ENCODE results near the gene COX7B.

Gene COX7B

DNA sequence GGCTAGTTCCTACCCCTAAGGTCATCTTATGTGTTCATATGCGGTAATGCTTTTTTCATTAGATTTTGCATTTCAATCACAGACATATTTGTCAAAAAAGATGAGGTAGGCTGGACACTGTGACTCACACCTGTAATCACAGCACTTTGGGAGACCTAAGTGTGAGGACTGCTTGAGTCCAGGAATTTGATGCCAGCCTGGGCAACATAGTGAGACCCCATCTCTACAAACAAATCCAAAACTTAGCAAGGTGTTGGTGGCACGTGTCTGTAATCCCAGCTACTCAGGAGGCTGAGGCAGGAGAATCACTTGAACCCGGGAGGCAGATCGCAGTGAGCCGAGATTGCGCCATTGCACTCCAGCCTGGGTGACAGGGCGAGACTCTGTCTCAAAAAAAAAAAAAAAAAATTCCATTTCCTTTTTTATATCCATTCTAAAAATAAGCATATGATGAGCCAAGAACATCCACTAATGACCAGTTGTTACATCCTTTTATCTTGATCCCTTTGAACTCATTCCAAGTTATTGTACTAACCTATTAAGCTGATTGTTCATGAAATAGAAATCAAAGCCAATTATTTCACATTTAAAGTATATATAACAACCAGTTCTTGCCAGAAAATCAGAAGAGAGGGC lies 46.8 kb downstream of the COX7B start:
- no peak for DNase-seq

DNA sequence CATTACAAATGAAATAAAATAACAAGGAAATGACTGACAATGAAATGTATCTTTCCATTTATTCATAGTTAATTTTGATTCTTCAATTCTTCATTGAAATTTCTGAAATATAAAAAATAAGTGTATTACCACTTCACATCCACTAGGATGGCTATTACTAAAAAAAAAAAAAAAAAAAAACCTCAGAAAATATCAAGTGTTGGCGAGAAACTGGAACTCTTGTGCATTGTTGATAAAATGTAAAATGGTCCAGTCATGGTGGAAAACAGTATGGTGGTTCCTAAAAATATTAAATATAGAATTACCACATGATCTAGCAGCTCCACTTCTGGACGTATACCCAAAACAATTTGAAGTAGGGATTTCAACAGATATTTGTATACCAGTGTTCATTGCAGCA lies 47.3 kb downstream of the COX7B start:
- no peak for DNase-seq

DNA sequence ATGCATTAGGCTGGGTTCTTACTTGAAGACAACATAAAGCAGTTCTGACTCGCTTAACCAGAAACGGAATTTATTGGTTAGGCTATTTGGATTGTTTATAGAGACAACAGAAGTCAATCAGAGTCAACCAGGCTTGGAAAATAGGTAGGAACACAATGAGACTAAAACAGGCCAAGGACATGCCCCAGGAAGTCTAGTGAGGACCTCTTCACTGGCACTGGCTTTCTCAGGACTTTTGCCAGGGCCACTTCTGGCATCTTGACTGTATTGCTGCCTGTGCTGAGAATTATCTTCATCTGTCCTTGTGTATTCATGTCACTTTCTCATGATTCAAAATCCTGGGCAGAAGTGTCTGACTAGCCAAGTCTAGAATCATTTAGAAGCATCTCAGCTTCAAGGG lies 50.6 kb downstream of the COX7B start:
- DNase-seq, result no peak

DNA sequence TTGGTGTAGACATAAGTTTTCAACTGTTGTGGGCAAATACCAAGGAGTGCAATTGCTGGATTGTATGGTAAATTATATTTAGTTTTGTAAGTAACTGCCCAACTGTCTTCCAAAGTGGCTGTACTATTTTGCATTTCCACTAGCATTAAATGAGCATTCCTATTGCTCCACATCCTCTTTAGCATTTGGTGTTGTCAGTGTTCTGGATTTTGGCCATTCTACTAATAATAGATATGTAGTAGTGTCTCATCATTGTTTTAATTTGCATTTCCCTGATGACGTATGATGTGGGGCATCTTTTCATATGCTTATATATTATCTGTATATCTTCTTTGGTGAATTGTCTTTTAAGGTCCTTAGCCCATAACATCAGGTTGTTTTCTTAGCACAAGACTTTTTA lies 52.9 kb downstream of the COX7B start:
- no peak for DNase-seq

DNA sequence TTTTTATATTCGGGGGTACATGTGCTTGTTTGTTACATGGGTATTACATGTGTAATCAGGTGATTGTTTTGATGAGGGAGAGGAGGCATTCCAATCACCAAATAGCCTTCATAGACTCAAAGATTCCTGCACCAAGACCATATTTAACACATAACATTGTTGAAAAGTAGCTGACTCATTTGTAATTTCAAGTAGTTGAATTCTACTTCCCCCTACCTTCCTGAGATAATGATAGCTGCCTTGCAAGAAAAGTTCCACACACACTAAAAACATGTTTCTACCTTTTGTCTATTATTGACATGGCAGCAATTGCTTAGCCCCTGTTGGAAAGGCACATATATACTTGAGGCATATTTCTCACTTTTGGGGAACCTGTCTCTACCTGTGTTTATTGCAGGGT lies 54.0 kb downstream of the COX7B start:
- no peak for DNase-seq

DNA sequence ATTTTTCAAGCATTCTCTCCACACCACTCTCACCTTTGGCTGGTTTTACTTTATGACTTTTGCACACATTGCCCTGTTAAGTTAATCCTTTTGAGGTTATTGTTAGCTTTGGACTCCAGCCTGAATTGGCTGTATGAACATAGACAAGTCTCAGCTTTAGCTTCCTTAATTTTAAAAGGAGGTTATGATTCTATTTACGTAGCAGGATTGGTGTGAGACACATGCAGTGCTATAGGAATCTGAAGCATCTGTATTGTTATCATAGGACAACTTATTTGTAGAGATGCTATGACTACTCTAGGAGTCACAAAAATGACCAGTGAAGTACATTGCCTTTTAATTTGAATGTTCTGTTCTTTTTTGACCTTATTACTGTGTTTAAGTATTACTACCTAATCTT lies 54.4 kb downstream of the COX7B start:
- no peak for DNase-seq
